Endothelial cell of umbilical vein (primary cell): Measurements from ENCODE around the gene CXXC5. TPM values are rescaled to one million over a fixed set of nuclear protein-coding genes. Genes with fewer than 3 reads are reported as not detected.
"Not testable (repeated sequence)": the region's sequence is repeated elsewhere in the genome, so short reads cannot be mapped to it uniquely, and the experiment has no call there.

Source experiments
- BruUV-seq: library from RNA; stranded (reverse); fragments of 400-500 nt; replicated peaks from 2 replicates; lab custom pipeline; 2021; lab: Mats Ljungman, UMichigan
- CTCF ChIA-PET: fragments of 300-600, 350-600 bp; sonication (Branson Sonifier 250); formaldehyde crosslinking; loops from one replicate; lab custom pipeline; 2021; ENCODE audit warnings: antibody characterized with exemption, inconsistent platforms; lab: Charles Lee
- POLR2A ChIA-PET: fragments of 300-600, 350-600 bp; sonication (Branson Sonifier 250); formaldehyde crosslinking; loops from one replicate; lab custom pipeline; 2021; ENCODE audit warnings: antibody characterized with exemption, inconsistent platforms; lab: Charles Lee
- DNase-seq: peaks from one replicate; pipeline ENCODE4 v3.0.0-alpha.2; 2011; ENCODE audit warnings: low read depth, low spot score
- FAIRE-seq: peaks from 2 replicates; lab custom pipeline; 2011; peaks lifted over from hg19 to GRCh38; lab: Jason Lieb, UNC
- H2AFZ ChIP-seq: 2 replicates; pipeline ENCODE4 v1.6.0; 2012; ENCODE audit warnings: low read depth, low read length, control low read depth, inconsistent platforms
- H3K27ac ChIP-seq: 2 replicates; pipeline ENCODE4 v1.5.1; 2011; ENCODE audit warnings: low read depth, mild to moderate bottlenecking, control low read depth, low read length, moderate library complexity; ENCODE audit not compliant: insufficient read depth
- H3K27me3 ChIP-seq, 2 experiments: 2 replicates each; pipeline versions ENCODE4 v1.6.0 to v1.6.1; 2011; ENCODE audit warnings: low read length in 2 of 2, mixed read lengths in 1 of 2; ENCODE audit not compliant: control insufficient read depth in 2 of 2, insufficient read depth in 2 of 2
- H3K36me3 ChIP-seq, 2 experiments: 2 replicates in 1 of 2; 3 replicates in 1 of 2; pipeline ENCODE4 v1.5.1; 2011; ENCODE audit warnings: low read length in 2 of 2, mild to moderate bottlenecking in 1 of 2, moderate library complexity in 1 of 2; ENCODE audit not compliant: control insufficient read depth in 2 of 2, insufficient read depth in 2 of 2; ENCODE audit errors: extremely low read depth in 1 of 2
- H3K4me1 ChIP-seq: 3 replicates; pipeline ENCODE4 v1.5.1; 2011; ENCODE audit warnings: mild to moderate bottlenecking, low read length; ENCODE audit not compliant: control insufficient read depth, insufficient read depth; ENCODE audit errors: extremely low read depth
- H3K4me2 ChIP-seq: 2 replicates; pipeline ENCODE4 v1.6.1; 2011; ENCODE audit warnings: low read length, control low read depth, mixed read lengths; ENCODE audit not compliant: insufficient read depth
- H3K4me3 ChIP-seq, 3 experiments: fragments of 200-600 bp in 1 of 3; sonication (generic), shearing (Covaris generic) in 1 of 3; replicated peaks in 1 of 3; 2 replicates each; pipeline ENCODE4 v1.5.1; 2011 to 2016; ENCODE audit warnings: control low read depth in 3 of 3, low read length in 3 of 3, mild to moderate bottlenecking in 2 of 3, inconsistent platforms in 1 of 3, low read depth in 1 of 3, moderate library complexity in 1 of 3; ENCODE audit not compliant: insufficient read depth in 1 of 3
- H3K79me2 ChIP-seq: 2 replicates; pipeline ENCODE4 v1.6.0; 2012; ENCODE audit warnings: low read length, inconsistent platforms; ENCODE audit not compliant: control insufficient read depth, insufficient read depth
- H3K9ac ChIP-seq: replicated peaks from 2 replicates; pipeline ENCODE3; 2011; ENCODE audit warnings: low read length, control low read depth; ENCODE audit not compliant: insufficient read depth; ENCODE audit errors: extremely low read depth
- H3K9me1 ChIP-seq: replicated peaks from 3 replicates; pipeline ENCODE4 v1.6.0; 2011; ENCODE audit warnings: mild to moderate bottlenecking, low read length; ENCODE audit not compliant: control insufficient read depth, insufficient read depth; ENCODE audit errors: extremely low read depth
- H3K9me3 ChIP-seq: replicated peaks from 2 replicates; pipeline ENCODE4 v1.5.1; 2012; ENCODE audit warnings: low read length, inconsistent platforms; ENCODE audit not compliant: control insufficient read depth, insufficient read depth
- H4K20me1 ChIP-seq: replicated peaks from 2 replicates; pipeline ENCODE3; 2011; ENCODE audit warnings: mild to moderate bottlenecking, low read length; ENCODE audit not compliant: control insufficient read depth, insufficient read depth; ENCODE audit errors: extremely low read depth
- FOS ChIP-seq: IDR thresholded peaks from 2 replicates; pipeline ENCODE4 v1.6.1; 2011; ENCODE audit warnings: mild to moderate bottlenecking, low read length, moderate library complexity, borderline replicate concordance; ENCODE audit not compliant: insufficient read depth
- GATA2 ChIP-seq: IDR thresholded peaks from 2 replicates; pipeline ENCODE4 v1.7.0; 2011; ENCODE audit warnings: low read depth, mild to moderate bottlenecking, moderate library complexity, mixed read lengths, low read length; ENCODE audit not compliant: insufficient read length, insufficient read depth
- JUN ChIP-seq: IDR thresholded peaks from 2 replicates; pipeline ENCODE4 v1.6.1; 2011; ENCODE audit warnings: borderline replicate concordance, low read depth; ENCODE audit not compliant: insufficient read length, insufficient read depth
- MAX ChIP-seq: IDR thresholded peaks from 2 replicates; pipeline ENCODE4 v1.6.1; 2011; ENCODE audit not compliant: insufficient read depth, insufficient read length
- POLR2A ChIP-seq: IDR thresholded peaks from 2 replicates; pipeline ENCODE4 v1.6.1; 2012; ENCODE audit warnings: low read depth, mild to moderate bottlenecking, control low read depth, low read length
- POLR2AphosphoS5 ChIP-seq: IDR thresholded peaks from 2 replicates; pipeline ENCODE4 v1.6.1; 2012; ENCODE audit warnings: low read depth, mild to moderate bottlenecking, control low read depth, low read length, moderate library complexity; ENCODE audit not compliant: insufficient read depth
- dilution Hi-C: fragments of 300-500 bp; cut with MboI; formaldehyde crosslinking; loops from one replicate; pipeline ENCODE4 v1.15.0; 2019; ENCODE audit warnings: low sequenced_read_pairs; ENCODE audit not compliant: extremely low pct_ligation_motif_present
- intact Hi-C: fragments of 100-400 bp; cut with micrococcal nuclease; formaldehyde crosslinking; loops from one replicate; pipeline ENCODE4 v1.10.0; 2022
- polyA plus RNA-seq, 4 experiments: library from polyadenylated mRNA; depleted of rRNA in 3 of 4; stranded (reverse) in 3 of 4; unstranded in 1 of 4; fragments of >200 nt; gene quantifications; 2 replicates each; pipeline versions ENCODE4 v1.2.1 to v1.2.3, GENCODE V29; 2011 to 2012; ENCODE audit warnings: missing spikeins in 1 of 4
- total RNA-seq: library from RNA; stranded (reverse); gene quantifications from 2 replicates; pipeline ENCODE4 v1.2.3, GENCODE V29; 2021
- TF ChIP-seq, protein P1 (sequence below), 2 donors: IDR thresholded peaks; 1 replicate in 1 of 2; 2 replicates in 1 of 2; pipeline ENCODE4 v1.5.1; 2011; ENCODE audit warnings: low read length in 2 of 2, mild to moderate bottlenecking in 2 of 2, moderate library complexity in 2 of 2, control low read depth in 1 of 2, inconsistent platforms in 1 of 2, low read depth in 1 of 2; ENCODE audit not compliant: insufficient read depth in 1 of 2; ENCODE audit errors: extremely low read depth in 1 of 2

The CXXC5 gene
- total and polyA plus RNA-seq, 2 donors (not counting 3 experiments of a cell fraction or from before 2014, with no cell fraction given) = 2.7 to 5.5 TPM

DNA sequence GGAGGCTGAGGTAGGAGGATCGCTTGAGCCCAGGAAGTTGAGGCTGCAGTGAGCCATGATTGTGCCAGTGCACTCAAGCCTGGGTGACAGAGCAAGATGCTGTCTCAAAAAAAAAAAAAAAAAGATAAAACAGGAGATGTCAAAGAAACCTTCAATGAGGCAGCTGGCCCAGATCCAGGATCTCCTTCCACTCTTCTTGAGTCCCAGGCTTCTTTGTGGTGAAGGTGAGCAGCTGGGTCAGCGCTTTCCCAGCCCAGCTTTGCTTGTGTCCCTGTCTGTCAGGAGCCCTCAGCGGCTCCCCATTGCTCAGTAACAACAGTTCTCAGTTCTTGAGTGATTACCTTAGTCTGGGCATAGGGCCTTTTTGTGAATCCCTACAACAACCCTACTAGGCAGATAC lies 78.1 kb downstream of the CXXC5 start:
- H3K36me3 ChIP-seq = no peaks in the 10 kb centered on the region
- no peaks in the 10 kb centered on the region for H4K20me1 ChIP-seq
- H3K4me1 ChIP-seq = peaks cover 11% of the 10 kb centered on the region
- FAIRE-seq = no peak
- H3K9me1 ChIP-seq = no peaks in the 10 kb centered on the region
- intact Hi-C loops = no loop called here
- POLR2A ChIA-PET = no interaction called here
- no peak overlapping the region for H3K4me3 ChIP-seq
- H3K9ac ChIP-seq = no peak overlapping the region
- H2AFZ ChIP-seq = no peak overlapping the region
- CTCF ChIA-PET = interaction anchor here (1.3 kb wide), 1 partner anchor 55 kb away, joined by 4 read pairs; no protein-coding TSS in a partner anchor
- no TSS peak for BruUV-seq
- H3K27ac ChIP-seq = no peak overlapping the region
- no peaks in the 10 kb centered on the region for H3K27me3 ChIP-seq
- no peak for DNase-seq
- dilution Hi-C loops = no loop called here
- no peaks in the 10 kb centered on the region for H3K9me3 ChIP-seq
- TF ChIP-seq FOS = no peak
- no peak for TF ChIP-seq POLR2A
- no peak for TF ChIP-seq MAX
- no peak for TF ChIP-seq JUN
- TF ChIP-seq, protein P1, sequence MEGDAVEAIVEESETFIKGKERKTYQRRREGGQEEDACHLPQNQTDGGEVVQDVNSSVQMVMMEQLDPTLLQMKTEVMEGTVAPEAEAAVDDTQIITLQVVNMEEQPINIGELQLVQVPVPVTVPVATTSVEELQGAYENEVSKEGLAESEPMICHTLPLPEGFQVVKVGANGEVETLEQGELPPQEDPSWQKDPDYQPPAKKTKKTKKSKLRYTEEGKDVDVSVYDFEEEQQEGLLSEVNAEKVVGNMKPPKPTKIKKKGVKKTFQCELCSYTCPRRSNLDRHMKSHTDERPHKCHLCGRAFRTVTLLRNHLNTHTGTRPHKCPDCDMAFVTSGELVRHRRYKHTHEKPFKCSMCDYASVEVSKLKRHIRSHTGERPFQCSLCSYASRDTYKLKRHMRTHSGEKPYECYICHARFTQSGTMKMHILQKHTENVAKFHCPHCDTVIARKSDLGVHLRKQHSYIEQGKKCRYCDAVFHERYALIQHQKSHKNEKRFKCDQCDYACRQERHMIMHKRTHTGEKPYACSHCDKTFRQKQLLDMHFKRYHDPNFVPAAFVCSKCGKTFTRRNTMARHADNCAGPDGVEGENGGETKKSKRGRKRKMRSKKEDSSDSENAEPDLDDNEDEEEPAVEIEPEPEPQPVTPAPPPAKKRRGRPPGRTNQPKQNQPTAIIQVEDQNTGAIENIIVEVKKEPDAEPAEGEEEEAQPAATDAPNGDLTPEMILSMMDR (IDR thresholded peaks at IDR 0.05; ENCODE audit: extremely low read depth in 1 of 2, insufficient read depth in 1 of 2, low read depth in 1 of 2, low read length in 2 of 2) = no peak
- TF ChIP-seq GATA2 = no peak
- TF ChIP-seq POLR2AphosphoS5 = no peak
- H3K79me2 ChIP-seq = no peaks in the 10 kb centered on the region
- no peak overlapping the region for H3K4me2 ChIP-seq

GRCh38 chr5:139727615-139728014 lies 79.5 kb downstream of the CXXC5 start:
- BruUV-seq, dilution Hi-C loops, H3K36me3 ChIP-seq, H3K4me3 ChIP-seq, H4K20me1 ChIP-seq, H3K27me3 ChIP-seq, FAIRE-seq, DNase-seq, H3K9ac ChIP-seq, H3K9me1 ChIP-seq, H2AFZ ChIP-seq, H3K4me2 ChIP-seq, H3K27ac ChIP-seq, H3K9me3 ChIP-seq, CTCF ChIA-PET, intact Hi-C loops, H3K79me2 ChIP-seq: not testable (repeated sequence)
- POLR2A ChIA-PET = interaction anchor here (0.7 kb wide), 1 partner anchor 17 kb away, joined by 4 read pairs; no protein-coding TSS in a partner anchor
- H3K4me1 ChIP-seq = peaks cover 11% of the 10 kb centered on the region
